B cell (primary cell): Measurements from ENCODE around the gene TSPAN18. TPM values are rescaled to one million over a fixed set of nuclear protein-coding genes. Genes with fewer than 3 reads are reported as not detected.

Experiments used
- ATAC-seq: fragments of 200-7000 bp; cut with Tn5 transposase; one replicate; pipeline ENCODE4 v1.10.0; 2021; ENCODE audit warnings: low read depth, mild to moderate bottlenecking, moderate number of reproducible peaks, moderate library complexity
- CTCF ChIA-PET: fragments of 350-600 bp; sonication (Branson Sonifier 250); formaldehyde crosslinking; loops from one replicate; lab custom pipeline; 2021; ENCODE audit warnings: antibody characterized with exemption, inconsistent platforms; lab: Charles Lee
- POLR2A ChIA-PET: fragments of 350-600 bp; sonication (Branson Sonifier 250); formaldehyde crosslinking; loops from one replicate; lab custom pipeline; 2021; ENCODE audit warnings: antibody characterized with exemption; lab: Charles Lee
- DNase-seq: peaks from one replicate; pipeline ENCODE4 v3.0.0; 2013
- H2AFZ ChIP-seq: 2 replicates; pipeline ENCODE4 v1.6.1; 2012; ENCODE audit warnings: mild to moderate bottlenecking, low read depth, low read length; ENCODE audit not compliant: insufficient read depth, poor library complexity, severe bottlenecking
- H3K27ac ChIP-seq, 2 donors: 1 replicate in 1 of 2; 2 replicates in 1 of 2; pipeline ENCODE4 v1.5.1; 2012 to 2013; ENCODE audit warnings: low read length in 2 of 2, mild to moderate bottlenecking in 2 of 2, moderate library complexity in 1 of 2
- H3K27me3 ChIP-seq, 4 experiments: fragments of 200-600 bp in 1 of 4; sonication (generic) in 1 of 4; replicated peaks in 1 of 4; 1 replicate in 2 of 4; 2 replicates in 2 of 4; pipeline versions ENCODE4 v1.6.1 to v1.7.0; 2013 to 2016; ENCODE audit warnings: low read length in 3 of 4, mild to moderate bottlenecking in 2 of 4, mixed read lengths in 1 of 4, moderate library complexity in 1 of 4; ENCODE audit not compliant: insufficient read depth in 4 of 4, control insufficient read depth in 3 of 4; ENCODE audit errors: control extremely low read depth in 1 of 4
- H3K36me3 ChIP-seq, 2 experiments: replicated peaks in 1 of 2; 1 replicate in 1 of 2; 2 replicates in 1 of 2; pipeline versions ENCODE4 v1.6.1 to v1.7.1; 2013; ENCODE audit warnings: low read length in 1 of 2; ENCODE audit not compliant: insufficient read depth in 2 of 2, control insufficient read depth in 1 of 2; ENCODE audit errors: control extremely low read depth in 1 of 2, extremely low read depth in 1 of 2
- H3K4me1 ChIP-seq, 2 donors: fragments of 200-600 bp in 1 of 2; sonication (generic) in 1 of 2; 1 replicate in 1 of 2; 2 replicates in 1 of 2; pipeline versions ENCODE4 v1.5.1 to v1.6.1; 2013 to 2017; ENCODE audit warnings: low read length in 2 of 2; ENCODE audit not compliant: control insufficient read depth in 2 of 2, insufficient read depth in 2 of 2
- H3K4me2 ChIP-seq: replicated peaks from 2 replicates; pipeline ENCODE3; 2012; ENCODE audit warnings: mild to moderate bottlenecking, low read depth, low read length; ENCODE audit not compliant: poor library complexity, severe bottlenecking
- H3K4me3 ChIP-seq, 5 experiments: fragments of 200-600 bp in 1 of 5; sonication (generic) in 1 of 5; 1 replicate in 3 of 5; 2 replicates in 2 of 5; pipeline versions ENCODE4 v1.5.1 to v1.7.0; 2011 to 2016; ENCODE audit warnings: low read length in 4 of 5, mild to moderate bottlenecking in 4 of 5, low read depth in 2 of 5, control low read depth in 1 of 5, moderate library complexity in 1 of 5; ENCODE audit not compliant: insufficient read depth in 1 of 5; ENCODE audit errors: control extremely low read depth in 1 of 5, extremely low read depth in 1 of 5
- H3K79me2 ChIP-seq: fragments of 200-600 bp; sonication (generic); one replicate; pipeline ENCODE4 v1.6.0; 2016; ENCODE audit warnings: low read length; ENCODE audit not compliant: control insufficient read depth, insufficient read depth
- H3K9ac ChIP-seq: fragments of 200-600 bp; sonication (generic); 2 replicates; pipeline ENCODE4 v1.6.1; 2017; ENCODE audit warnings: mild to moderate bottlenecking, low read length, moderate library complexity
- H3K9me3 ChIP-seq, 3 donors: one replicate each; pipeline versions ENCODE4 v1.6.1 to v1.7.1; 2013; ENCODE audit warnings: low read length in 2 of 3; ENCODE audit not compliant: control insufficient read depth in 2 of 3, insufficient read depth in 1 of 3; ENCODE audit errors: control extremely low read depth in 1 of 3
- H4K20me1 ChIP-seq: 2 replicates; pipeline ENCODE4 v1.6.0; 2012; ENCODE audit warnings: mild to moderate bottlenecking, low read length; ENCODE audit not compliant: insufficient read depth, control insufficient read depth, poor library complexity, severe bottlenecking
- H3K27ac Mint-ChIP-seq: one replicate; pipeline ENCODE4 v1.8.0; 2021; ENCODE audit warnings: mixed read lengths
- H3K27me3 Mint-ChIP-seq: one replicate; pipeline ENCODE4 v1.8.0; 2021; ENCODE audit warnings: mixed read lengths
- H3K4me1 Mint-ChIP-seq: one replicate; pipeline ENCODE4 v1.8.0; 2021; ENCODE audit warnings: mixed read lengths
- H3K4me3 Mint-ChIP-seq: one replicate; pipeline ENCODE4 v1.8.0; 2021; ENCODE audit warnings: mixed read lengths
- H3K9me3 Mint-ChIP-seq: one replicate; pipeline ENCODE4 v1.8.0; 2022; ENCODE audit warnings: mixed read lengths; ENCODE audit not compliant: insufficient read depth
- EZH2 ChIP-seq: IDR thresholded peaks from 2 replicates; pipeline ENCODE4 v1.6.1; 2012; ENCODE audit warnings: borderline replicate concordance, low read depth, mild to moderate bottlenecking, moderate library complexity, low read length; ENCODE audit not compliant: insufficient read depth, poor library complexity, severe bottlenecking
- WGBS: methylation state at CpG from one replicate; pipeline ENCODE4 v1.1.5; 2013; ENCODE audit warnings: missing lambda C conversion rate; ENCODE audit not compliant: insufficient coverage; 5-methylcytosine and 5-hydroxymethylcytosine counted together
- intact Hi-C: fragments of 100-400 bp; cut with micrococcal nuclease; formaldehyde crosslinking; loops from one replicate; pipeline ENCODE4 v1.10.0; 2022
- polyA plus RNA-seq: library from polyadenylated mRNA; depleted of rRNA; stranded (reverse); fragments of >200 nt; gene quantifications from 2 replicates; pipeline ENCODE4 v1.2.3, GENCODE V29; 2012
- total RNA-seq, 2 donors: library from RNA; stranded (reverse); fragments of 120-200 nt in 1 of 2; gene quantifications; 1 replicate in 1 of 2; 2 replicates in 1 of 2; pipeline versions ENCODE4 v1.2.3 to v1.2.4, GENCODE V29; 2013 to 2022
- TF ChIP-seq, protein P1 (sequence below): fragments of 200-600 bp; IDR thresholded peaks from one replicate; pipeline ENCODE4 v1.8.0; 2022; ENCODE audit warnings: antibody characterized with exemption, mild to moderate bottlenecking

TSPAN18 gene
- total and polyA plus RNA-seq, 2 donors (not counting 1 experiment from before 2014, with no cell fraction given) = 0.75 to 2.0 TPM

DNA sequence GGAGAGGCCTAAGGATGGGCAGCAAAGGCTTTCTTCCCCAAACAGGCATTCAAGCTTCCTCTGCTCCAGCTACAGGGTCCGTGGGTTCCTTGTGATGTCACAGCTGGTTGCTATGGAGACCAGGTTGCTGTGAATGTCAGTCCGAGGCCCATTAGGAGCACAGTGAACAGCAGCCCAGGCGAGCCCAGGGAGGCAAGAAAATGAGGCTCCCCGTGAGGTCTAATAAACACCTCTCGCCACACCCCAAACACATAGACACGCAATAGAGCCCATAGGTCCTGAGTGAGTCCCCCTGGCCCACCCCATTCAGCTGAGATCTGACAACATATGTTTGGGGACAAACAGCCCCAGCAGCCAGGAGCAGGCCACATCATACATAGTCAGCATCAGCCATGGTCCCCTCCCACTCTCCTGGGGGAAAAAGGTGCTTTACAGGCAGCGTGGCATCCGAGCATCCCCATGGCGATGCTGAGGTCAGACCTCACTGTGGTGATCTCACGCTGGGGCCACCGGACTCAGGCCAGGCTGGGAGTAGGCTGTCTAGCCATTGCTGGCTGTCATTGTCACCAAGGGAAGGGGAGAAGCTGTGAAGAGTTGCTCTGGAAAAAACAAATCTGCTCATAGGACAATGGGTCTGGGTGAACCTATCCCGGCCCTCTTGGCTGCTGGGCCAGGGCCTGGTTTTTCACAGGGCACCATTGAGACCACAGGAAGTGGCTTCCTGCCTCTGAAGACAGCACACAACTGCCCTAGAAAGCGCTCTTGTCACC is 247.1 kb downstream of the TSPAN18 start:
- no peak for ATAC-seq
- Histone ChIP-seq H3K4me2 (no peak overlapping the region), H3K4me1 (peaks cover 6 to 8% of the 10 kb centered on the region in 2 donors), H4K20me1 (no peaks in the 10 kb centered on the region), H3K9ac (no peak overlapping the region), H3K36me3 (no peaks in the 10 kb centered on the region), H3K27me3 (peaks cover 0 to 13% (median 2%) of the 10 kb centered on the region in 4 experiments), H3K4me3 (no peak overlapping the region), H3K27ac (no peak overlapping the region), H3K9me3 (no peaks in the 10 kb centered on the region), H2AFZ (no peak overlapping the region), H3K79me2 (no peaks in the 10 kb centered on the region)
- CTCF ChIA-PET = interaction anchor here (0.6 to 6.7 kb wide), 3 partner anchors 38 to 130 kb away, joined by 3 to 37 read pairs (median 3); no protein-coding TSS in a partner anchor
- no peaks in the 10 kb centered on the region for H3K27me3 Mint-ChIP-seq
- POLR2A ChIA-PET = no interaction called here
- H3K4me1 Mint-ChIP-seq = no peaks in the 10 kb centered on the region
- intact Hi-C loops = loop anchor here (2.0 kb wide), 1 partner anchor 37 kb away; no protein-coding TSS in a partner anchor
- DNase-seq = no peak
- TF ChIP-seq EZH2 = no peak
- TF ChIP-seq, protein P1, sequence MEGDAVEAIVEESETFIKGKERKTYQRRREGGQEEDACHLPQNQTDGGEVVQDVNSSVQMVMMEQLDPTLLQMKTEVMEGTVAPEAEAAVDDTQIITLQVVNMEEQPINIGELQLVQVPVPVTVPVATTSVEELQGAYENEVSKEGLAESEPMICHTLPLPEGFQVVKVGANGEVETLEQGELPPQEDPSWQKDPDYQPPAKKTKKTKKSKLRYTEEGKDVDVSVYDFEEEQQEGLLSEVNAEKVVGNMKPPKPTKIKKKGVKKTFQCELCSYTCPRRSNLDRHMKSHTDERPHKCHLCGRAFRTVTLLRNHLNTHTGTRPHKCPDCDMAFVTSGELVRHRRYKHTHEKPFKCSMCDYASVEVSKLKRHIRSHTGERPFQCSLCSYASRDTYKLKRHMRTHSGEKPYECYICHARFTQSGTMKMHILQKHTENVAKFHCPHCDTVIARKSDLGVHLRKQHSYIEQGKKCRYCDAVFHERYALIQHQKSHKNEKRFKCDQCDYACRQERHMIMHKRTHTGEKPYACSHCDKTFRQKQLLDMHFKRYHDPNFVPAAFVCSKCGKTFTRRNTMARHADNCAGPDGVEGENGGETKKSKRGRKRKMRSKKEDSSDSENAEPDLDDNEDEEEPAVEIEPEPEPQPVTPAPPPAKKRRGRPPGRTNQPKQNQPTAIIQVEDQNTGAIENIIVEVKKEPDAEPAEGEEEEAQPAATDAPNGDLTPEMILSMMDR = no peak
- no peaks in the 10 kb centered on the region for H3K9me3 Mint-ChIP-seq
- peak overlapping the region; percentile 28 for H3K27ac Mint-ChIP-seq
- WGBS = 78% methylated on average over 11 of the region's 13 CpGs
- H3K4me3 Mint-ChIP-seq = no peak overlapping the region

DNA sequence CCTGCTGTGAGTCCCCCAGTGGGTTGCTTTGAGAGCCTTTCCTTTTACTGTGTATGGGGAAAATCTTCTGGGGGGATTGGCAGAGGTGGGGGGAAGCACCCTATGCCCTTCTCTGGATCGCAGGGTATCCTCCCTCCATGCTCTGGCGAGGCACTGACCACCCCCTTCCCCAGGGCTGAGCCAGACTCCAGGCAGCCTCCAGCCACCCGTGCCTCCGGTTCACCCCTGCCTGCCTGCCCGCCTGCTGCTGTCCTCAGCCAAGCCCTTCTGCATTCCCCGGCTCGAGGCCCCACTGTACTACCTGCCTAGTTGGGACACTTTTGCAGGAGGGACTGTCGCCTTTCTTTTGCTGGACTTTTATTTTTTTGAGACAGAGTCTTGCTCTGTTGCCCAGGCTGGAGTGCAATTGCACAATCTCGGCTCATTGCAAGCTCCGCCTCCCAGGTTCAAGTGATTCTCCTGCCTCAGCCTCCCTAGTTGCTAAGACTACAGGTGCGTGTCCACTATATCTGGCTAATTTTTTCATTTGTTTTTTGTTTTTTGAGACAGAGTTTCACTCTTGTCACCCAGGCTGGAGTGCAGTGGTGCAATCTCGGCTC is 247.7 kb downstream of the TSPAN18 start:
- Histone ChIP-seq H3K4me1 (peaks cover 6 to 8% of the 10 kb centered on the region in 2 donors), H2AFZ (no peak overlapping the region), H3K27ac (no peak overlapping the region), H4K20me1 (no peaks in the 10 kb centered on the region), H3K4me3 (no peak overlapping the region), H3K79me2 (no peaks in the 10 kb centered on the region), H3K9me3 (no peaks in the 10 kb centered on the region), H3K9ac (no peak overlapping the region), H3K4me2 (no peak overlapping the region), H3K27me3 (peaks cover 0 to 13% (median 2%) of the 10 kb centered on the region in 4 experiments), H3K36me3 (no peaks in the 10 kb centered on the region)
- no peaks in the 10 kb centered on the region for H3K27me3 Mint-ChIP-seq
- ChIA-PET CTCF (interaction anchor here (6.7 kb wide), 1 partner anchor 129 kb away, joined by 37 read pairs; no protein-coding TSS in a partner anchor), POLR2A (no interaction called here)
- 89% methylated on average over 11 of the region's 12 CpGs for WGBS
- H3K4me3 Mint-ChIP-seq = no peak overlapping the region
- H3K27ac Mint-ChIP-seq = no peak overlapping the region
- ATAC-seq = no peak
- intact Hi-C loops = no loop called here
- DNase-seq = no peak
- peaks cover 2% of the 10 kb centered on the region for H3K4me1 Mint-ChIP-seq
- TF ChIP-seq, protein P1 = no peak
- no peak for TF ChIP-seq EZH2
- no peaks in the 10 kb centered on the region for H3K9me3 Mint-ChIP-seq
